ENCODE results near the gene TP73.

Gene TP73

GRCh38 chr1:3729594-3730542 lies 77.6 kb downstream of the TP73 start:
- no peak for DNase-seq (ENCODE audit: low read depth in 2 of 2)

GRCh38 chr1:3730543-3731247 lies 78.4 kb downstream of the TP73 start:
- DNase-seq (ENCODE audit: low read depth in 2 of 2) = no peak

DNA sequence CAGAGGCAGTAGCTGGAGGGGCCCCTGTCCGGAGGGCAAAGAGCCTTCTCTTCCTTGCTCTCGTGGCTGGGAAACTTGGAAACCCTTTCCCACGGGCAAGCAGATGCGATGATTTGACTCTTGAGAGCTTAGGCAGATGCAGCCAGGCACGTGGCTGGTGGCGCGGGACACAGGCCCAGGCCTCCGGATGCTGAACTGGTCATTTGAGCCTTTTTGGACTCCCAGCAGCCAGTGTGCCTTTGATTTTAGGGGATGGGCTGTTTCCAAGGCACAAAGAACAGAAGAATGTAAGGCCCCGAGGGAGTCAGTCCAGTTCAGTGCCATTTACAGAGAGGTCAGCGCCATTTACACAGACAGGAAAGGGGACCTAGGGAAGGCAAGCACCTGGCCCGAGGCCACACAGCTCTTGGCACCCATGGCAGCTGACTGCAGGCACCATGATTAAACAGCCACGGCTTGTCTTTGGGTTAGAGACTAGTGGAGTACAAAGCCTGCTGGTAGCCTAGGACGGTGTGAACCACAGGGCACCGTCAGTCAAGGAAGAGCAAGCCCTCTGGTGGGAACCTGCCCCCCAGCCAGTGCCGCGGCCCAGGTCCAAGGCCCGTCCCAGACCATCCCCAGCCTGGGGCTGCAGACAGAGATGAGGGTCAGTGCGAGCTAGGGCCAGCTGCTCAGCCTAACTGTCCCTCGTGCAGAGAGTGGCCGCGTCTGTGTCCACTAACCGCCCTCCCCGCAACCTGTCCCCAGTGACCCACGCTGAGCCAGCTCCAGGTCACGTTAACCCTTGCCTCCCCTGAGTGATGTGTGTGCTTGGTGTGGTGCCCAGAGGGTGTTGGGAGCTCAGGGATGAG lies 79.5 kb downstream of the TP73 start:
- DNase-seq (ENCODE audit: low read depth in 2 of 2) = no peak

DNA sequence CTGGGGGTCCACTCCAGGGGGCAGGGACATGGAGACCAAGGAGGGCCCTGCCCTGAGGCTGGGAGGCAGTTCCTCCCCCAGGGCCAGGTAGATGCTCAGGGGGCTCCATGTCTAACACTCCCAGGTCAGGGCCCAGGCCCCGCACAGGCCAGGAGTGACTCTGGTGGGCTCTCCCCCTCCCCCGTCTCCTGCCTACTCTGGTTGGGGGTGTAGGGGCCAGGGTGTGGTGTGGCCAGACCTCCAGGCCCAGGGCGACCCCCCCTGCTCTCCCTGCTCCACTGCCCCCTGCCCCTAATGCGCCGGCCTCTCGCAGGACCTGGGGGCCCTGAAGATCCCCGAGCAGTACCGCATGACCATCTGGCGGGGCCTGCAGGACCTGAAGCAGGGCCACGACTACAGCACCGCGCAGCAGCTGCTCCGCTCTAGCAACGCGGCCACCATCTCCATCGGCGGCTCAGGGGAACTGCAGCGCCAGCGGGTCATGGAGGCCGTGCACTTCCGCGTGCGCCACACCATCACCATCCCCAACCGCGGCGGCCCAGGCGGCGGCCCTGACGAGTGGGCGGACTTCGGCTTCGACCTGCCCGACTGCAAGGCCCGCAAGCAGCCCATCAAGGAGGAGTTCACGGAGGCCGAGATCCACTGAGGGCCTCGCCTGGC lies 80.2 kb downstream of the TP73 start:
- DNase-seq (ENCODE audit: low read depth in 2 of 2) = no peak

- no peak for DNase-seq (ENCODE audit: low read depth in 2 of 2)
These were observed 81.0 kb downstream of the TP73 start for GRCh38 chr1:3733094-3733882.

DNA sequence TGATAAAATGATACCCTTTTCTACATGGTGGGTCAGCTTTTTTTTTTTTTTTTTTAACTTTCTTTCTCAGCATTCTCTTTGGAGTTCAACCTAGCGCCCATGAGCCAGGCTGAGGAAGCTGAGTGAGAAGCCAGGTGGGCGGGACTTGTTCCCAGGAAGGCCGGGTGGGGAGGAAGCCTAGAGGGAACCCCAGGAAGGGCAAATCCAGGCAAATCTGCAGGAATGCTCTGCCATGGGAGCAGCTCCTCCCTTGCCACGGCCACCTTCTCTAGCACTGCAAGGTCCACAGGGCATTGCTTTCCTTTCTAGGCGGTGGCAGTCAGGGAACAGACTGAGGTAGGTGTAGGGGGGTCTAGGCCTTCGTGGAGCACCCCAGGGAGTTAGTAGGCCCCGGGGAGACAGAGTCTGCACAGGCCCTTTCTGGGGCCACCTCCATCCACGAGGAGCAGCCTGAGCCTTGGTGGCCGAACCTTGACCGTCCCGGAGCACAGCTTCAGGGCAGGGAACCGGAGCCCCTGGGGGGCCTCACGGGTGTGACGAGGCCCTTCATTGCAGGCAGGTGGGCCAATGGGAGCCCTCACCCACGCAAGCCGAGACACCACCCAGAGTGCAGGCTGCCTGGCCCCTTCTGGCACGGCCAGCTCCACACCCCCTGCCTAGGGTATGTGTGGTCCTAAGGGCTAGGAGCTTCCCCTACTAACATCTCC lies 81.7 kb downstream of the TP73 start:
- DNase-seq (ENCODE audit: low read depth in 2 of 2) = no peak

GRCh38 chr1:3734602-3735001 lies 82.3 kb downstream of the TP73 start:
- DNase-seq (ENCODE audit: low read depth in 2 of 2) = no peak

GRCh38 chr1:3735027-3735681 lies 82.8 kb downstream of the TP73 start:
- DNase-seq (ENCODE audit: low read depth in 2 of 2) = no peak

- no peak for DNase-seq (ENCODE audit: low read depth in 2 of 2)
These were observed 83.4 kb downstream of the TP73 start for GRCh38 chr1:3735688-3736087.

DNA sequence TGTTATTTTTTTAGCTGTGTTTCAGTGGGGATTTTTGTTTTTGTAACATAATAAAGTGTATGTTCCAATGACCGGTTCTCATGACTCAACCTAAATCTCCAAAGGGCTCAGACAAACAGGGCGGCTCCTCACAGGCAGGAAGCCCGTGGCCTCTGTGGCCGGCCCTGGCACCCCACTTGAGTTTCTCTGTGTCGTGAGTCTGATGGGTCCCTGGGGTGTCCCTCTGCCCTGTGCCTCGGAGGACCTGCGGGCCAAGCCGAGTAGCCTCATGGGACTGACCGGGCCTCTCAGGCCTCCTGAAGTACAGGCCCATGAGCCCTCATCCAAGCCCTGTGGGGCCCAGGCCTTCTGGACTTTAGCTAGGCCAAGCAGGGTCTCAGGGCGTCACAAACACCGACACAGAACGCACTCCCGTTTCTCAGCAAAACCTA lies 83.8 kb downstream of the TP73 start:
- no peak for DNase-seq (ENCODE audit: low read depth in 2 of 2)

DNA sequence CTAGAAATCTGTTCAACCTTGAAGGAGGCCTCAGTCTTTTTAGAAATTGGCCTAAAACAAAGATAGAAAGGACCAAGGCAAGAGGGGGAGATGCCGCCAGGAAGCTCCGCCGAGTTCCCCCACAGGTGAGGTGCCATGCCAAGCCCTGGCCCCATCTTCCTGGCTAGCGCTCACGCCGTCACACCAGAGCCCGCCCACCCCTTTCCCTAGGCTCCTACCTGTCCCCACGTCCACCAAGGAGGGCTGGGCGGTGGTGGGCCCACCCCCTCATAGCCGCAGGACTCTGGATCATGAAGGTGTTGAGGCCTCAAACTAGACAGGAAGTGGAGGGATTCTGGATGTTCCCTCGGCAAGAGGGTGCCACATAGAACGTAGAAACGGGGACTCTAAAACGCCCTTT lies 84.4 kb downstream of the TP73 start:
- no peak for DNase-seq (ENCODE audit: low read depth in 2 of 2)

- no peak for DNase-seq (ENCODE audit: low read depth in 2 of 2)
These were observed 86.6 kb downstream of the TP73 start for GRCh38 chr1:3738943-3739342.

DNA sequence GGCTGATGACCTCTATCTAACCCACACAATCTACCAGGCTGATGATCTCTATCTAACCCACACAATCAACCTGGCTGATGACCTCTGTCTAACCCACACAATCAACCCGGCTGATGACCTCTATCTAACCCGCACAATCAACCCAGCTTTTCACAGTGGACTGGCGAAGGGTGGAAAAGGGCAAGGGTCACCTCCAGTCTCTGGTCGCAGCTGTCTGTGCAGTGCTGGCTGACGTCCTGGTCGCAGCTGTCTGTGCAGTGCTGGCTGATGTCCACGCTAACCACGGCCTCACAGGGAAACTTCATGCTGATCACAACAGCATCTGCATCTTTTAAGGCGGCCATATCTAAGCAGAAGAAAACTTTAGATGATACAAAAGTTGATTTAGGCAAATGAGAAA lies 87.7 kb downstream of the TP73 start:
- DNase-seq (ENCODE audit: low read depth in 2 of 2) = no peak

DNA sequence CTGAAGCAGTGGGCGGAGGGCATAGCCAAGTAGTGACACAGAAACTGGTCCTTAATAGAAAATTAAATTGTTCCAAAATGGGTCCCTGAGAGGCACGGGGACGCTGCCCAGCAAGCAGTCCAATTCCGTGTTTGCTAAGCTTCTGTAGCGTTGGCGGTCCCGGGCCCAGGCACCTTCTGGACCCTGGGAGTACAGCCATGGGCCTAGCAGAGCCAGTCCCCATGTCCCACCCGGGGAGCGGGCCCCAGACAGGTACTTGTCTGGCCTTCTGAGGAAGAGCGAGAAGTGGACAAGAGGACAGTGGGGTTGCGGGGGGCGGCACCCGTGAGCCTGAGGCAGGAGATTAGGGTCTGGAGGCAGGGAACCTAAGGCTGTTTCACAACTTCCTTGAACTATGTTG lies 88.4 kb downstream of the TP73 start:
- DNase-seq (ENCODE audit: low read depth in 2 of 2) = no peak

DNA sequence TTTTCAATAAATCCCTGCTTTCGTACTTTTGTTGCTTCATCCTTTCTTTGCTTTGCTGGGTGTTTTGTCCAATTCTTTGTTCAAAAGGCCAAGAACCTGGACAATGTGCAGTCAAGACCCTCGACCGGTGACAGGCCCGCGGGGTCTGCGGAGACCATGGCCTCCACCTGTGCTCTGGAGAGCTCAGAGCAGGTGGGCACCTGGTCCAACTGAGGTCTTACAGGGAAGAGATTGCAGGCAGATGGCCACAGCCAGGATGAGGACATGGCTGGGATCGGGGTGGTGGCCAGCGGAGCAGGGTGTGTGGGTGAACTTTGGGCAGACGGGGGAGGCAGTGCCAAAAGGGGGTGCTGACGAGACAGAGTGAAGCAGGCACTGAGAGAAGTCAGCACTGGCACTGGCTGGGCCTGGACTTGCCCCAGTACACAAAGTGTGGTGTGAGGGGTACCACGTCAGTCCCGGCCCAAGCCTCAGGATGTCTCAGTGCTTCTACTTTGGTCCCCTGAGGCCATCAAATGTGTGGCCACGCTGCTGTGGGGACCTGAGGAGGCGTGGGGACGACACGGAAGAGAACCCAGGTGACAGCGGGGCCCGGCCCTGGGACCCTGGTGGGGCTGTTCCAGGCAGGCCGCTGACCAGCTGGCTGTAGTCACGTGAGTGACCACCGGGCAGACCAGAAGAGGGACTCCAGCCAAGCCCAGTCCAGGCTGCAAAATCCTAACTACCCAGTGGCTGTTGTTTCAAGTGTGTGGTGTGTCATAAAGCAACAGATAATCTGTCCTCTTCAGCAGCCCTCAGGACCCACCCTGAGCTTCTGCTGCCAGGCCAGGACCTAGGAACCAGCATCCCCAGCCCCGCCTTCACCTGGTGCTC lies 89.5 kb downstream of the TP73 start:
- no peak for DNase-seq (ENCODE audit: low read depth in 2 of 2)

DNA sequence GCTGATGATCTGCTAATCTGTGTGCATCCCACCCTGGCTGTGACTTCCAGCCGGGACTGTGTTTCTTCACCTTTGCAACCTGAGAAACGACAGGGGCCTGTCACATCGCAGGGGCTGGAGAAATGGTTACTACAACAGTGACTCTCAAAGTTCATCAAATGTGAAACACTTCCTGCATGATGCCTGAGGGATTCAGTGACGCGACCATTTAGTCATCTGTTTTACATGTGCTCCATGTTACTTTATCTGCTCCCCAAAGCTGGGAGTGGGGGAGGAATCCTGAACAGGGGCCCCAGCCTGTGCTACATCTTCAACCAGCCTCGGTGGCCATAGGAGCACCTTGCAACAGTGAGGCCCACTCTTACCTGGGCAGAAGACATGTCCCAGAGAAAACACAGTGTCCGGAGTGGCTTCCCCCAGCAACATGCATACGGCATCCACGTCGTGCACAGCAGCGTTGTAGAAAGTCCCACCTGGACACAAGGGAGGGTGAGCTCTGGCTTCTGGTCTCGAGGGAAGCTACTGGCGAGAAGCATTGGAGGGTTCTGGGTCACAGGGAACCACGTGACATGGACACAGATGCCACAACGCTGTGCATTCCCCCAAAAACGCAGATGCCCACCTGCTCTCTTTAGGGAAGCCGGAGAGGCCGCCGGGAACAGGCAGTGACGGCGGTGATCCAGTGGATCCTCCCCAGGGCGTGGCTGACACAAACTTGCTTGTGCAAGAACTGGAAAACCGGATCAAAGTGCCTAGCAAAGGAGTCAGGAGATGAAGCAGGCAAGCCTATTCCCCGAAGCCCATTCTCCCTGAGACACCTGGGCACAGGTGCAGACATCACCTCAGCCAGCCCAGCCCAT lies 90.4 kb downstream of the TP73 start:
- no peak for DNase-seq (ENCODE audit: low read depth in 2 of 2)

GRCh38 chr1:3743421-3743820 lies 91.1 kb downstream of the TP73 start:
- DNase-seq (ENCODE audit: low read depth in 2 of 2) = no peak

DNA sequence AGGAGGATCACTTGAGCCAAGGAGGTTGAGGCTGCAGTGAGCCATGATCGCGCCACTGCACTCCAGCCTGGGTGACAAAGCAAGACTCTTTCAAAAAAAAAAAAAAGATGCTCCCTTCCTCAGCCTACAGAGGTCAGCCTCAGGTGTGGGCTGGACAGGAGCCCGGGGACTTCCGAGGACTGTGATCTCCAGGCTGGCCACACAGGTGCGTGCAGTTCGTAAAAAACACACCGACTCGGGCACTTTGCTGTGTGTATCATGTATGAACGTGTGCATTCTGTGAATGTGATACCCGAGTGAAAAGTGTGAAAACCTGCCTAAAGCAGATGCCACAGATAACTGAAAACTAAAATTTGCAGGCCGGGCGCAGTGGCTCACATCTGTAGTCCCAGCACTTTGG lies 91.5 kb downstream of the TP73 start:
- DNase-seq (ENCODE audit: low read depth in 2 of 2) = no peak
